Testis (tissue), 3 donors: ENCODE data around the gene NACA2. TPM values are rescaled to one million over a fixed set of nuclear protein-coding genes. Genes with fewer than 3 reads are reported as not detected.
"Not testable (repeated sequence)": the region's sequence is repeated elsewhere in the genome, so short reads cannot be mapped to it uniquely, and the experiment has no call there.

ENCODE experiments used
- DNase-seq: peaks from one replicate; pipeline ENCODE4 v3.0.0-alpha.2; 2019
- H3K27ac ChIP-seq, 2 donors: fragments of 200-600 bp; sonication (generic); one replicate each; pipeline ENCODE4 v1.5.1; 2019
- H3K27me3 ChIP-seq: fragments of 200-600 bp; sonication (generic); one replicate; pipeline ENCODE4 v1.5.1; 2019
- H3K36me3 ChIP-seq: fragments of 200-600 bp; sonication (generic); one replicate; pipeline ENCODE4 v1.5.1; 2017; ENCODE audit warnings: low read depth; ENCODE audit errors: missing control alignments
- H3K4me1 ChIP-seq: fragments of 200-600 bp; sonication (generic); one replicate; pipeline ENCODE4 v1.5.1; 2019
- H3K4me3 ChIP-seq, 2 donors: fragments of 200-600 bp; sonication (generic); one replicate each; pipeline ENCODE4 v1.5.1; 2017 to 2019
- H3K9me3 ChIP-seq: fragments of 200-600 bp; sonication (generic); one replicate; pipeline ENCODE4 v1.5.1; 2017
- CTCF ChIP-seq, 3 experiments: fragments of 450-650 bp in 2 of 3; fragments of 200-600 bp in 1 of 3; sonication (generic) in 1 of 3; IDR thresholded peaks; one replicate each; pipeline ENCODE4 v1.5.1; 2016 to 2019; ENCODE audit warnings: antibody characterized with exemption in 3 of 3, mild to moderate bottlenecking in 2 of 3, moderate library complexity in 1 of 3
- POLR2A ChIP-seq: fragments of 450-650 bp; IDR thresholded peaks from one replicate; pipeline ENCODE4 v1.6.1; 2017; ENCODE audit warnings: antibody characterized with exemption, mild to moderate bottlenecking, moderate library complexity
- WGBS, 2 donors: methylation state at CpG; one replicate each; pipeline ENCODE4 v1.1.5; 2018; 5-methylcytosine and 5-hydroxymethylcytosine counted together
- intact Hi-C: fragments of 100-400 bp; cut with DNase I; formaldehyde crosslinking; loops from one replicate; pipeline ENCODE4 v1.15.1; 2023; ENCODE audit warnings: low total_unique reads
- polyA plus RNA-seq: library from polyadenylated mRNA; stranded (reverse); fragments of 350-450 nt; fragmentation: Illumina TruSeq; extraction: RNeasy Lipid Tissue Mini Kit (QIAGEN cat#74804); gene quantifications from one replicate; pipeline ENCODE4 v1.2.3, GENCODE V29; 2014; ENCODE audit warnings: low read depth, low replicate concordance; ENCODE audit not compliant: insufficient read depth
- total RNA-seq, 2 donors: library from RNA; depleted of rRNA; stranded (reverse); fragments of >200 nt; gene quantifications; one replicate each; pipeline ENCODE4 v1.2.3, GENCODE V29; 2016

The NACA2 gene
- total and polyA plus RNA-seq, 3 donors from 2014 or later: 13.9 to 129 (median 31.1) TPM

- no peaks in the 10 kb centered on the region for H3K27me3 ChIP-seq
- H3K4me1 ChIP-seq: no peaks in the 10 kb centered on the region
- no peak overlapping the region for H3K27ac ChIP-seq
- WGBS, 2 donors: 87 to 93% methylated on average over 4 of the region's 4 CpGs
- no peaks in the 10 kb centered on the region for H3K36me3 ChIP-seq
- intact Hi-C loops: no loop called here
- no peak overlapping the region for H3K4me3 ChIP-seq
- TF ChIP-seq POLR2A: no peak
- no peak for TF ChIP-seq CTCF (IDR thresholded peaks at IDR 0.05)
- H3K9me3 ChIP-seq: no peaks in the 10 kb centered on the region
- DNase-seq: no peak
These were observed 12.4 kb downstream of the NACA2 start for GRCh38 chr17:61578645-61579044.

- Histone ChIP-seq H3K27ac (no peak overlapping the region), H3K36me3 (no peaks in the 10 kb centered on the region), H3K27me3 (no peaks in the 10 kb centered on the region), H3K9me3 (no peaks in the 10 kb centered on the region), H3K4me3 (no peak overlapping the region), H3K4me1 (no peaks in the 10 kb centered on the region)
- intact Hi-C loops: no loop called here
- TF ChIP-seq CTCF (IDR thresholded peaks at IDR 0.05) (no peak), POLR2A (no peak)
- DNase-seq: no peak
- 89 to 96% methylated on average over 2 of the region's 2 CpGs for WGBS, 2 donors
These were observed 15.0 kb downstream of the NACA2 start for GRCh38 chr17:61575983-61576382.

- Histone ChIP-seq H3K36me3 (no peaks in the 10 kb centered on the region), H3K4me3 (no peak overlapping the region), H3K27me3 (no peaks in the 10 kb centered on the region), H3K9me3 (no peaks in the 10 kb centered on the region), H3K27ac (no peak overlapping the region), H3K4me1 (no peaks in the 10 kb centered on the region)
- DNase-seq: no peak
- WGBS, 2 donors: 65 to 77% methylated on average over 5 of the region's 5 CpGs
- intact Hi-C loops: no loop called here
- no peak for TF ChIP-seq CTCF (IDR thresholded peaks at IDR 0.05)
- no peak for TF ChIP-seq POLR2A
These were observed 15.6 kb downstream of the NACA2 start for GRCh38 chr17:61575352-61575975.

DNA sequence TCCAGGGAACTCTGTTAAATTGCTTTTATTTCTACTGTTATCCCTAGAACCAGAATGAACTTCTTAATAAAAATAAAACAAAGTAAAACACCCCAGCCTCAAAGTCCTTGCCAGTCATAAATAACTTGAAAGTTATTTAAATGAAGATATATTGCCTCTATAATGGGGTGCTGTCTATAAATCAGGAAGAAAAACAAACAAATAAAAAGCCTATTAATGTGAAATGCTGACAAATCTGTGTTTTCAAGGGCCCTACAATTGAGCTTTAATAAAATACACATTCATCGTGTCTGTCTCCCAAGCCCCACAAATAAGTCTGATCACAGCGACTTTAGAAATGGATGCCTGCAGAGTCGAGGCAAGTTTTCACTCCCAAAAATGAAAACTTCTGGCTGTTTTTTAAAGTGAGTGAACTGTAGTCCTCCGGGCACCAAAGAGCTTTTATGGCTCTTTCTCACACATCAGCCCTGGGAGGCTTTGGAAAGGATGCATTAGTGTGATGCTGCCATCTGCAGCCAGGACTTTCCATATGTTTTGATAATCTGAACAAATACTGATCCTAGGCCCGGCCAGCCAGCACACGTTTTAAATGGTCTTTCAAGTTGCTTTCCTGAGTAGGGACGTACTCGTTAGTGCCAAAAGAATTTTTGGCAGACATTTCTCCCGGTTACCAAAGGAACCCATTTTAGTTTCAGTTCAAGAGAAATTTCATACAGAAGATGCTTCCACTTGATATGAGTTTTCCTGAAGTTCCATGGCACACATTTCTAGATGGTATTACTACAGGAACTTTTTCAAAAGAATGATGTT lies 16.3 kb downstream of the NACA2 start:
- H3K27ac ChIP-seq: no peak overlapping the region
- no peaks in the 10 kb centered on the region for H3K27me3 ChIP-seq
- DNase-seq: no peak
- H3K9me3 ChIP-seq: no peaks in the 10 kb centered on the region
- no peak overlapping the region for H3K4me3 ChIP-seq
- WGBS, 2 donors: 28 to 46% methylated on average over 9 of the region's 9 CpGs
- TF ChIP-seq CTCF (IDR thresholded peaks at IDR 0.05) (no peak), POLR2A (no peak)
- no peaks in the 10 kb centered on the region for H3K4me1 ChIP-seq
- no peaks in the 10 kb centered on the region for H3K36me3 ChIP-seq
- intact Hi-C loops: no loop called here

DNA sequence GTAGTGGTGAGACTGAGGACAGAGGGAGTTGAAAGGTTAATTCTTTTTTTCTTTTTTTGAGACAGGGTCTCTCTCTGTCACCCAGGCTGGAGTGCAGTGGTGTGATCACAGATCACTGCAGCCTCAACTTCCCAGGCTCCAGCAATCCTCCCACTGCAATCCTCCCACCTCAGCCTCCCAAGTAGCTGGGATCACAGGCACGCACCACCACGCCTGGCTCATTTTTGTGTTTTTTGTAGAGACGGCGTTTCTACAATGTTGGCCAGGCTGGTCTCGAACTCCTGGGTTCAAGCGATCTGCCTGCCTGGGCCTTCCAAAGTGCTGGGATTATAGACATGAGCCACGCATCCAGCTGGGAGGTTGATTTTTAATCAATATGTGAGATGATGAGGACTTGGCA lies 18.5 kb downstream of the NACA2 start:
- WGBS, 2 donors: 99% methylated on average over 7 of the region's 7 CpGs
- intact Hi-C loops, H3K36me3 ChIP-seq: not testable (repeated sequence)

More for the DNA sequence above, 18.5 kb downstream of the NACA2 start:
- not testable (repeated sequence) for H3K4me3 ChIP-seq, H3K27ac ChIP-seq, H3K9me3 ChIP-seq, H3K4me1 ChIP-seq, DNase-seq, H3K27me3 ChIP-seq
